K562 (cell line): ENCODE data around the gene CALU. TPM values are rescaled to one million over a fixed set of nuclear protein-coding genes. Genes with fewer than 3 reads are reported as not detected.
A peak's percentile ranks its signal among the peaks of the same experiment; 100 is the strongest.

ENCODE experiments used
- NFIC ChIP-seq: fragments of 450-650 bp; IDR thresholded peaks from 2 replicates; pipeline ENCODE4 v1.6.1; 2017; ENCODE audit warnings: mild to moderate bottlenecking, inconsistent platforms
- THRB ChIP-seq: fragments of 450-650 bp; formaldehyde crosslinking; conservative IDR thresholded peaks from 2 replicates; pipeline ENCODE4 v1.4.0; 2022; ENCODE audit warnings: mild to moderate bottlenecking, missing genetic modification characterization
- polyA plus RNA-seq, 8 experiments: library from polyadenylated mRNA; depleted of rRNA in 4 of 8; stranded (reverse) in 5 of 8; unstranded in 3 of 8; fragments of >200 nt; fragmentation: Nextera tagmentation in 2 of 8; fragmentation: Illumina TruSeq in 1 of 8; extraction: Ambion mirVana in 2 of 8; extraction: Trizol in 1 of 8; gene quantifications; 2 replicates each; pipeline versions ENCODE4 v1.2.1 to v1.2.3, GENCODE V29; 2011 to 2014; ENCODE audit warnings: inconsistent platforms in 1 of 8, missing spikeins in 1 of 8
- total RNA-seq, 7 experiments: library from RNA; depleted of rRNA in 6 of 7; stranded (reverse); fragments of >200 nt in 6 of 7; fragmentation: Illumina TruSeq in 2 of 7; extraction: Trizol in 2 of 7; gene quantifications; 2 replicates each; pipeline versions ENCODE4 v1.2.1 to v1.2.3, GENCODE V29; 2011 to 2021; ENCODE audit warnings: low replicate concordance in 1 of 7
- TF ChIP-seq, protein P1 (sequence below), 2 experiments: fragments of 450-650 bp; formaldehyde crosslinking in 1 of 2; IDR thresholded peaks; 2 replicates each; pipeline versions ENCODE4 v1.4.0 to v1.6.1; 2014 to 2020; ENCODE audit warnings: mild to moderate bottlenecking in 2 of 2, borderline replicate concordance in 1 of 2, low read depth in 1 of 2
- TF ChIP-seq, protein P2 (sequence below): sonication (generic); formaldehyde crosslinking; IDR thresholded peaks from 2 replicates; pipeline ENCODE4 v1.8.1; 2022; ENCODE audit warnings: missing genetic modification reagents

CALU gene
- total and polyA plus RNA-seq, 9 of the 15 experiments (the other 6 are each of a cell fraction or from before 2014, with no cell fraction given): 166 to 286 (median 215) TPM

DNA sequence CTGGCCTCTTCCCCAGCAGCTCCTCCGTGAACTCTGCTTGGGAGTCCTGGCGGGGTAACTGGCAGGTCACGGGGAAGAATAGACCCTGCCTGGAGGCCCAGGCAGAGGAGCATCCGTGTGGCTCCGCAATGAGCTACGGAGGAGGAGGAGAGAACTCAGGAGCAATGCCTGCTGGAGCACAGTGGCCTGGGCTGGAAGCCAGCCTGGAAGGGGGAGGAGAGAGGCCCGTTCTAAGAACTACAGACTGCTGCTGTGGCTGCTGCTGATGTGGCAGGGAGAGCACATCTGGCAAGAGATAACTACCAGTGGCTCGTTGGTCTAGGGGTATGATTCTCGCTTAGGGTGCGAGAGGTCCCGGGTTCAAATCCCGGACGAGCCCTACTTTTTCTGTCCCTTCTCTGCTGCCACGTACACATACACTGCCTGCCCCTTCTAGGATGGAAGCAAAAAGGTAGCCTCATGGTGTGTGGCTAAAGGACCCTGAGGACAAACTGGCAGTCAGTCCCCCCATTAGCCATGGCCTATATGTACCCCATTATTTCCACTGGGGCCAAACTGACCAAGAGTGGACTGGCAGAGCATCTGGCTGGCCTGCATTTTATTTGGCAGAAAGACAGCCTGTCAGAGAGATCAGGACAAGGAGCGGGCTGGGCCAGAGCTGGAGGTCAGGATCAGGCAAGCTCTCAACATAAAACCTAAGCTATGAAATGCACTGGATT lies 44.1 kb downstream of the CALU start (continued):
- TF ChIP-seq, protein P1, sequence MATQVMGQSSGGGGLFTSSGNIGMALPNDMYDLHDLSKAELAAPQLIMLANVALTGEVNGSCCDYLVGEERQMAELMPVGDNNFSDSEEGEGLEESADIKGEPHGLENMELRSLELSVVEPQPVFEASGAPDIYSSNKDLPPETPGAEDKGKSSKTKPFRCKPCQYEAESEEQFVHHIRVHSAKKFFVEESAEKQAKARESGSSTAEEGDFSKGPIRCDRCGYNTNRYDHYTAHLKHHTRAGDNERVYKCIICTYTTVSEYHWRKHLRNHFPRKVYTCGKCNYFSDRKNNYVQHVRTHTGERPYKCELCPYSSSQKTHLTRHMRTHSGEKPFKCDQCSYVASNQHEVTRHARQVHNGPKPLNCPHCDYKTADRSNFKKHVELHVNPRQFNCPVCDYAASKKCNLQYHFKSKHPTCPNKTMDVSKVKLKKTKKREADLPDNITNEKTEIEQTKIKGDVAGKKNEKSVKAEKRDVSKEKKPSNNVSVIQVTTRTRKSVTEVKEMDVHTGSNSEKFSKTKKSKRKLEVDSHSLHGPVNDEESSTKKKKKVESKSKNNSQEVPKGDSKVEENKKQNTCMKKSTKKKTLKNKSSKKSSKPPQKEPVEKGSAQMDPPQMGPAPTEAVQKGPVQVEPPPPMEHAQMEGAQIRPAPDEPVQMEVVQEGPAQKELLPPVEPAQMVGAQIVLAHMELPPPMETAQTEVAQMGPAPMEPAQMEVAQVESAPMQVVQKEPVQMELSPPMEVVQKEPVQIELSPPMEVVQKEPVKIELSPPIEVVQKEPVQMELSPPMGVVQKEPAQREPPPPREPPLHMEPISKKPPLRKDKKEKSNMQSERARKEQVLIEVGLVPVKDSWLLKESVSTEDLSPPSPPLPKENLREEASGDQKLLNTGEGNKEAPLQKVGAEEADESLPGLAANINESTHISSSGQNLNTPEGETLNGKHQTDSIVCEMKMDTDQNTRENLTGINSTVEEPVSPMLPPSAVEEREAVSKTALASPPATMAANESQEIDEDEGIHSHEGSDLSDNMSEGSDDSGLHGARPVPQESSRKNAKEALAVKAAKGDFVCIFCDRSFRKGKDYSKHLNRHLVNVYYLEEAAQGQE (IDR thresholded peaks at IDR 0.05; ENCODE audit: borderline replicate concordance): peak; percentile 10; the same call in 1 of the 2 replicates
- TF ChIP-seq, protein P1 (CRISPR knock-in tag; IDR thresholded peaks at IDR 0.05; ENCODE audit: low read depth): peak; percentile 57; the same call in 1 of the 2 replicates
- TF ChIP-seq THRB (CRISPR knock-in tag) (no peak; the same call in 1 of the 2 replicates), NFIC (peak; percentile 96)
- TF ChIP-seq, protein P2, sequence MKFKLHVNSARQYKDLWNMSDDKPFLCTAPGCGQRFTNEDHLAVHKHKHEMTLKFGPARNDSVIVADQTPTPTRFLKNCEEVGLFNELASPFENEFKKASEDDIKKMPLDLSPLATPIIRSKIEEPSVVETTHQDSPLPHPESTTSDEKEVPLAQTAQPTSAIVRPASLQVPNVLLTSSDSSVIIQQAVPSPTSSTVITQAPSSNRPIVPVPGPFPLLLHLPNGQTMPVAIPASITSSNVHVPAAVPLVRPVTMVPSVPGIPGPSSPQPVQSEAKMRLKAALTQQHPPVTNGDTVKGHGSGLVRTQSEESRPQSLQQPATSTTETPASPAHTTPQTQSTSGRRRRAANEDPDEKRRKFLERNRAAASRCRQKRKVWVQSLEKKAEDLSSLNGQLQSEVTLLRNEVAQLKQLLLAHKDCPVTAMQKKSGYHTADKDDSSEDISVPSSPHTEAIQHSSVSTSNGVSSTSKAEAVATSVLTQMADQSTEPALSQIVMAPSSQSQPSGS (CRISPR knock-in tag): no peak
